Choroid plexus epithelial cell (primary cell): ENCODE results near the gene JADE2.
A peak's percentile ranks its signal among the peaks of the same experiment; 100 is the strongest.
"Not testable (repeated sequence)": the region's sequence is repeated elsewhere in the genome, so short reads cannot be mapped to it uniquely, and the experiment has no call there.

ENCODE experiments used
- DNase-seq: peaks from one replicate; pipeline ENCODE4 v3.0.0-alpha.2; 2010; ENCODE audit warnings: low read depth
- H3K4me3 ChIP-seq: 2 replicates; pipeline ENCODE4 v1.5.1; 2011; ENCODE audit warnings: low read depth, mild to moderate bottlenecking, control low read depth, low read length, moderate library complexity
- CTCF ChIP-seq: conservative IDR thresholded peaks from 2 replicates; pipeline ENCODE4 v1.5.1; 2011; ENCODE audit warnings: low read depth, mild to moderate bottlenecking, control low read depth, inconsistent platforms, low read length, moderate library complexity

Gene JADE2

GRCh38 chr5:134555223-134555889 is 29.9 kb downstream of the JADE2 start:
- no peak for TF ChIP-seq CTCF
- no peak for DNase-seq
- no peak overlapping the region for H3K4me3 ChIP-seq

- no peak overlapping the region for H3K4me3 ChIP-seq
- TF ChIP-seq CTCF = no peak
- DNase-seq = peak; percentile 45
Measured at GRCh38 chr5:134555890-134556311, 30.4 kb downstream of the JADE2 start.

- not testable (repeated sequence) for DNase-seq, H3K4me3 ChIP-seq
Measured at GRCh38 chr5:134556588-134556987, 31.1 kb downstream of the JADE2 start.

- TF ChIP-seq CTCF = no peak
- H3K4me3 ChIP-seq = no peak overlapping the region
- DNase-seq = no peak
Measured at GRCh38 chr5:134556994-134557393, 31.5 kb downstream of the JADE2 start.

- no peak for DNase-seq
- no peak overlapping the region for H3K4me3 ChIP-seq
- TF ChIP-seq CTCF = no peak
Measured at GRCh38 chr5:134559672-134560071, 34.2 kb downstream of the JADE2 start.

- no peak overlapping the region for H3K4me3 ChIP-seq
- DNase-seq = no peak
- no peak for TF ChIP-seq CTCF
Measured at GRCh38 chr5:134560698-134561097, 35.2 kb downstream of the JADE2 start.

- DNase-seq = peak; percentile 74
- TF ChIP-seq CTCF = peak; percentile 68
- H3K4me3 ChIP-seq = no peak overlapping the region
Measured at GRCh38 chr5:134561871-134562296, 36.4 kb downstream of the JADE2 start.
